Measurements from ENCODE around the gene MRPL57.
"Not testable (repeated sequence)": the region's sequence is repeated elsewhere in the genome, so short reads cannot be mapped to it uniquely, and the experiment has no call there.

Gene MRPL57

DNA sequence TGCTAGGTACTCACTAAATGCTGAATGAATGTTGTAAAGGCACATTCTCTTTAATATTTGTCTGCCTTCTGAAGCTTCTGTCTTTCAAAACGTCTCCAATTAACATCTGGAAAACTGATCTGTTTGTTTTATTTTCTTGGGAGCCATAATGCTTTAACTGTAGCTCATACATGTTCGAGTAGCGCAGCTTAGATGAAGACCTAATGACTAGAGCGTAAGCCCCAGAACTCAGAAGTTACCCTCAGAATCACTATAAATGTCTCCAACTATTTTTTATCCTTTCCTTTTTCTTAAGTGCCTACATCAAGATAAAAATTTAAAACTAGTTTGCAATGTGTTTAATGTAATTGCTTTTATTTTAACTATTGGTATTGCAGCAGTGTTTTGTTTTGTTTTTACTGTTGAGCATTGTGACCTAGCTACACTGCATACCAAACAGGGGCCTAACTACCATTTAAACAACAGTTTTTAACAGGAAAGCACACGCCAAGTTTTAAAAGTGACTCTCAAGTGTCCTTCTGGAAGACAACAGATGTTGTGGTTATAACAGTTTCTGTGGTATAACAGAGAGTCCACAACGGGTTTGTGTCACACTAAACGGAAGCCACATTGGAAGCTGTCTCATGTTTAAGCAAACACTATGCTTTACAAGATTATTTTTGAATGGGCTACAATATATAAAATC lies 42.0 kb downstream of the MRPL57 start:
- H3K36me3 ChIP-seq (ENCODE audit: insufficient read depth, low read length) = no peaks in the 10 kb centered on the region
- no peak overlapping the region for H3K27ac ChIP-seq (ENCODE audit: low read depth, low read length, poor library complexity, severe bottlenecking)
- H3K4me3 ChIP-seq (ENCODE audit: low read depth, low read length, poor library complexity, severe bottlenecking) = no peak overlapping the region
- H3K4me1 ChIP-seq (ENCODE audit: insufficient read depth, low read length, severe bottlenecking) = no peaks in the 10 kb centered on the region
- H2AFZ ChIP-seq (ENCODE audit: low read length) = no peak overlapping the region
- no peaks in the 10 kb centered on the region for H3K9me3 ChIP-seq (ENCODE audit: low read length)
- H3K79me2 ChIP-seq (ENCODE audit: insufficient read depth, low read length) = no peaks in the 10 kb centered on the region
- H3K27me3 ChIP-seq (ENCODE audit: insufficient read depth, low read length) = peaks cover 11% of the 10 kb centered on the region; the same call in 1 of the 2 replicates
- no peak overlapping the region for H3K4me2 ChIP-seq (ENCODE audit: low read length)
- H3F3A ChIP-seq (ENCODE audit: insufficient read depth, low read length) = no peaks in the 10 kb centered on the region
- H3K9ac ChIP-seq (ENCODE audit: low read length) = no peak overlapping the region
- no peaks in the 10 kb centered on the region for H3K9me2 ChIP-seq (ENCODE audit: low read depth, low read length)
- H4K20me1 ChIP-seq (ENCODE audit: insufficient read depth, low read length) = no peaks in the 10 kb centered on the region
- TF ChIP-seq, protein P1, sequence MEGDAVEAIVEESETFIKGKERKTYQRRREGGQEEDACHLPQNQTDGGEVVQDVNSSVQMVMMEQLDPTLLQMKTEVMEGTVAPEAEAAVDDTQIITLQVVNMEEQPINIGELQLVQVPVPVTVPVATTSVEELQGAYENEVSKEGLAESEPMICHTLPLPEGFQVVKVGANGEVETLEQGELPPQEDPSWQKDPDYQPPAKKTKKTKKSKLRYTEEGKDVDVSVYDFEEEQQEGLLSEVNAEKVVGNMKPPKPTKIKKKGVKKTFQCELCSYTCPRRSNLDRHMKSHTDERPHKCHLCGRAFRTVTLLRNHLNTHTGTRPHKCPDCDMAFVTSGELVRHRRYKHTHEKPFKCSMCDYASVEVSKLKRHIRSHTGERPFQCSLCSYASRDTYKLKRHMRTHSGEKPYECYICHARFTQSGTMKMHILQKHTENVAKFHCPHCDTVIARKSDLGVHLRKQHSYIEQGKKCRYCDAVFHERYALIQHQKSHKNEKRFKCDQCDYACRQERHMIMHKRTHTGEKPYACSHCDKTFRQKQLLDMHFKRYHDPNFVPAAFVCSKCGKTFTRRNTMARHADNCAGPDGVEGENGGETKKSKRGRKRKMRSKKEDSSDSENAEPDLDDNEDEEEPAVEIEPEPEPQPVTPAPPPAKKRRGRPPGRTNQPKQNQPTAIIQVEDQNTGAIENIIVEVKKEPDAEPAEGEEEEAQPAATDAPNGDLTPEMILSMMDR (IDR thresholded peaks at IDR 0.05; ENCODE audit: low read length) = no peak
- TF ChIP-seq EZH2 (IDR thresholded peaks at IDR 0.05; ENCODE audit: borderline replicate concordance, low read length) = no peak

DNA sequence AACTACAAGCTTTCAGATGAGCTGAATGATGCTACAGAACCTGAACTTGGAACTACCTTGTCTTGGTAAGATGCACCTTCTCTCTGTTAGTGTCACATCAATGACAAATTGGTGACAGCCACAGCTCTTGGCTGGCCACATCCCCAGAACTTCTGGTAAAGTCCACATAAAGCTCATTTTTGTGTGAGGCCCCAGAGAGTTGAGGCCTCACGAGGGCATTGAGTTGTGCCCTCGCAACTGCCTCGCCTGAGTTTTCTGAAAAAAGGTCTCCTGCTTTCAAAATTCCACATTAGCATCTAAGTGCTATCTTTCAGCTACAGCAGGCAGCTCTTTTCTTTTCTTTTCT lies 42.6 kb downstream of the MRPL57 start:
- Histone ChIP-seq H3K4me2 (ENCODE audit: low read length) (no peak overlapping the region), H3K4me1 (ENCODE audit: insufficient read depth, low read length, severe bottlenecking) (no peaks in the 10 kb centered on the region), H3K36me3 (ENCODE audit: insufficient read depth, low read length) (no peaks in the 10 kb centered on the region), H3F3A (ENCODE audit: insufficient read depth, low read length) (no peaks in the 10 kb centered on the region), H3K79me2 (ENCODE audit: insufficient read depth, low read length) (no peaks in the 10 kb centered on the region), H4K20me1 (ENCODE audit: insufficient read depth, low read length) (no peaks in the 10 kb centered on the region), H3K4me3 (ENCODE audit: low read depth, low read length, poor library complexity, severe bottlenecking) (no peak overlapping the region), H3K9me3 (ENCODE audit: low read length) (no peaks in the 10 kb centered on the region), H3K9me2 (ENCODE audit: low read depth, low read length) (no peaks in the 10 kb centered on the region), H3K9ac (ENCODE audit: low read length) (no peak overlapping the region), H3K27ac (ENCODE audit: low read depth, low read length, poor library complexity, severe bottlenecking) (no peak overlapping the region), H3K27me3 (ENCODE audit: insufficient read depth, low read length) (peaks cover 11% of the 10 kb centered on the region; the same call in 1 of the 2 replicates), H2AFZ (ENCODE audit: low read length) (no peak overlapping the region)
- TF ChIP-seq, protein P1 (IDR thresholded peaks at IDR 0.05; ENCODE audit: low read length) = no peak
- TF ChIP-seq EZH2 (IDR thresholded peaks at IDR 0.05; ENCODE audit: borderline replicate concordance, low read length) = no peak

DNA sequence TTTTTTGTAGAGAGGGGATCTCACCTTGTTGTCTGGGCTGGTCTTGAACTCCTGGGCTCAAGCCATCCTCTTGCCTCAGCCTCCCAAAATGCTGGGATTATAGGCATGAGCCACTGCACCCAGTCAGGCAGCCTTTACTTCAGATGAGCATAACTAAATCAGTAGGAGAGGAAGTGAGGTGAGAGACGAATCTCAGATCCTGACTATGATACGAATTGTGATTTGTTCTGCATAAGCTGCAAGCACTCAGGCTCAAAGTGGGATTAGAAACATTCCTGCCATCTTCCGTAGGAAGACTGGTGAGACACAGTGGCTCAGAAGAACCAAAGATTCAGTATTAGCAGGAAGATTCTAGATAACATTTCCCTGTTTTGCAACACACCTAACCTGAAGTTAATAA lies 43.3 kb downstream of the MRPL57 start:
- not testable (repeated sequence) for H3K9ac ChIP-seq (ENCODE audit: low read length); H2AFZ ChIP-seq (ENCODE audit: low read length); H3K4me1 ChIP-seq (ENCODE audit: insufficient read depth, low read length, severe bottlenecking); H3K9me2 ChIP-seq (ENCODE audit: low read depth, low read length); H3K79me2 ChIP-seq (ENCODE audit: insufficient read depth, low read length); H3K36me3 ChIP-seq (ENCODE audit: insufficient read depth, low read length); H3K4me3 ChIP-seq (ENCODE audit: low read depth, low read length, poor library complexity, severe bottlenecking); H3K4me2 ChIP-seq (ENCODE audit: low read length); H3K9me3 ChIP-seq (ENCODE audit: low read length); H3F3A ChIP-seq (ENCODE audit: insufficient read depth, low read length); H3K27ac ChIP-seq (ENCODE audit: low read depth, low read length, poor library complexity, severe bottlenecking); H4K20me1 ChIP-seq (ENCODE audit: insufficient read depth, low read length)
- H3K27me3 ChIP-seq (ENCODE audit: insufficient read depth, low read length) = peaks cover 11% of the 10 kb centered on the region; the same call in 1 of the 2 replicates

DNA sequence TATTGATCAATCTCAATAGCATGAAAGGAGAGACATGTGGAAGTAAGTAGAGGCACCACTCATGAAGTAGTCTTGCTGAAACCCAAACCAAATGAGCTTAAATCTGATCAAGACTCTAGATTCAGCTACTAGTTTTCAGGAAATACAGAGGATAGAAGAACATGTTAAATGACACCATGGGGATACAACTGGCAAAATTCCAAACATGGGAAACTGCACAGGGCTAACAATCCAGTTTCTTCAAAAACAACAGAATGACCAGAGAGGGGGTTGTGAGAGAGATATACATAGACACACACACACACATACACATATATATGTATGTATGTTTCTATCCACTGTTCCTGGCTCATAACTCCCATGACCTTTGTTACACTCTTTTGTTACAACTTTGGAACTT lies 44.8 kb downstream of the MRPL57 start:
- H3F3A ChIP-seq (ENCODE audit: insufficient read depth, low read length) = no peaks in the 10 kb centered on the region
- H3K9me2 ChIP-seq (ENCODE audit: low read depth, low read length) = no peaks in the 10 kb centered on the region
- H3K9ac ChIP-seq (ENCODE audit: low read length) = no peak overlapping the region
- H3K36me3 ChIP-seq (ENCODE audit: insufficient read depth, low read length) = no peaks in the 10 kb centered on the region
- no peak overlapping the region for H3K27ac ChIP-seq (ENCODE audit: low read depth, low read length, poor library complexity, severe bottlenecking)
- no peaks in the 10 kb centered on the region for H4K20me1 ChIP-seq (ENCODE audit: insufficient read depth, low read length)
- no peaks in the 10 kb centered on the region for H3K79me2 ChIP-seq (ENCODE audit: insufficient read depth, low read length)
- H2AFZ ChIP-seq (ENCODE audit: low read length) = no peak overlapping the region
- no peak overlapping the region for H3K4me2 ChIP-seq (ENCODE audit: low read length)
- no peak overlapping the region for H3K4me3 ChIP-seq (ENCODE audit: low read depth, low read length, poor library complexity, severe bottlenecking)
- TF ChIP-seq, protein P1 (IDR thresholded peaks at IDR 0.05; ENCODE audit: low read length) = no peak
- H3K4me1 ChIP-seq (ENCODE audit: insufficient read depth, low read length, severe bottlenecking) = no peaks in the 10 kb centered on the region
- peaks cover 11% of the 10 kb centered on the region; the same call in 1 of the 2 replicates for H3K27me3 ChIP-seq (ENCODE audit: insufficient read depth, low read length)
- H3K9me3 ChIP-seq (ENCODE audit: low read length) = no peaks in the 10 kb centered on the region
